H1 (cell line): ENCODE measurements around the gene POLD4. TPM values are rescaled to one million over a fixed set of nuclear protein-coding genes. Genes with fewer than 3 reads are reported as not detected.

Source experiments
- ASH2L ChIP-seq: fragments of 200-600, 300-600 bp; sonication (generic); IDR thresholded peaks from one replicate; pipeline ENCODE4 v1.7.1; 2017; ENCODE audit warnings: low read length
- JUND ChIP-seq: IDR thresholded peaks from 2 replicates; pipeline ENCODE4 v1.6.1; 2011; ENCODE audit warnings: mild to moderate bottlenecking, improper control_type of control experiment, low read length
- MAFK ChIP-seq: IDR thresholded peaks from 2 replicates; pipeline ENCODE4 v1.6.1; 2012; ENCODE audit warnings: low read depth, mild to moderate bottlenecking, improper control_type of control experiment, low read length
- RNF2 ChIP-seq: fragments of 200-900, 300-1000 bp; sonication (generic); IDR thresholded peaks from 2 replicates; pipeline ENCODE4 v1.7.1; 2016; ENCODE audit warnings: borderline replicate concordance, low read depth, mild to moderate bottlenecking, antibody characterized with exemption, low read length; ENCODE audit not compliant: poor library complexity, severe bottlenecking; ENCODE audit errors: missing control alignments
- SIRT6 ChIP-seq: IDR thresholded peaks from one replicate; pipeline ENCODE4 v1.7.1; 2012; ENCODE audit warnings: low read length, inconsistent platforms
- SIX5 ChIP-seq: IDR thresholded peaks from 2 replicates; pipeline ENCODE4 v1.6.1; 2011; ENCODE audit warnings: mild to moderate bottlenecking, low read depth, low read length
- SP4 ChIP-seq: IDR thresholded peaks from 2 replicates; pipeline ENCODE4 v1.6.1; 2012; ENCODE audit warnings: low read length, inconsistent platforms
- SRF ChIP-seq: IDR thresholded peaks from 2 replicates; pipeline ENCODE4 v1.6.1; 2011; ENCODE audit warnings: mild to moderate bottlenecking, low read depth, low read length, moderate library complexity
- polyA plus RNA-seq, 7 experiments: library from polyadenylated mRNA; depleted of rRNA in 3 of 7; stranded (reverse) in 5 of 7; unstranded in 2 of 7; fragments of >200 nt in 5 of 7; fragments of 200-250 nt in 2 of 7; gene quantifications; 1 replicate in 5 of 7; 2 replicates in 1 of 7; 4 replicates in 1 of 7; pipeline versions ENCODE4 v1.2.1 to v1.2.3, GENCODE V29; 2011 to 2013; ENCODE audit warnings: missing spikeins in 2 of 7, mixed read lengths in 2 of 7
- total RNA-seq: library from RNA; stranded (reverse); fragmentation: NEBNext Ultra II Directional; extraction: Animal tissue kit (Norgen Biotek cat#: 25700); gene quantifications from 2 replicates; pipeline ENCODE4 v1.2.1, GENCODE V29; 2021
- TF ChIP-seq, protein P1 (sequence below): IDR thresholded peaks from 2 replicates; pipeline ENCODE4 v1.6.1; 2012; ENCODE audit warnings: inconsistent platforms
- TF ChIP-seq, protein P2 (sequence below): fragments of 300-600 bp; sonication (generic); IDR thresholded peaks from 2 replicates; pipeline ENCODE4 v1.7.1; 2012; ENCODE audit warnings: low read length, moderate library complexity, mild to moderate bottlenecking, inconsistent platforms; ENCODE audit not compliant: insufficient replicate concordance

The POLD4 gene
- total and polyA plus RNA-seq, 2 of the 8 experiments (the other 6 are each of a cell fraction or from before 2014, with no cell fraction given) = 21.2 to 46.7 TPM

GRCh38 chr11:67382276-67383136 is 29.2 kb upstream of the POLD4 start (continued):
- TF ChIP-seq, protein P1, sequence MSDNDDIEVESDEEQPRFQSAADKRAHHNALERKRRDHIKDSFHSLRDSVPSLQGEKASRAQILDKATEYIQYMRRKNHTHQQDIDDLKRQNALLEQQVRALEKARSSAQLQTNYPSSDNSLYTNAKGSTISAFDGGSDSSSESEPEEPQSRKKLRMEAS = no peak
- TF ChIP-seq RNF2 = no peak
- TF ChIP-seq ASH2L = no peak
- no peak for TF ChIP-seq SRF
- no peak for TF ChIP-seq MAFK
- peak; percentile 56; the same call in 1 of the 2 replicates for TF ChIP-seq JUND
- TF ChIP-seq, protein P2, sequence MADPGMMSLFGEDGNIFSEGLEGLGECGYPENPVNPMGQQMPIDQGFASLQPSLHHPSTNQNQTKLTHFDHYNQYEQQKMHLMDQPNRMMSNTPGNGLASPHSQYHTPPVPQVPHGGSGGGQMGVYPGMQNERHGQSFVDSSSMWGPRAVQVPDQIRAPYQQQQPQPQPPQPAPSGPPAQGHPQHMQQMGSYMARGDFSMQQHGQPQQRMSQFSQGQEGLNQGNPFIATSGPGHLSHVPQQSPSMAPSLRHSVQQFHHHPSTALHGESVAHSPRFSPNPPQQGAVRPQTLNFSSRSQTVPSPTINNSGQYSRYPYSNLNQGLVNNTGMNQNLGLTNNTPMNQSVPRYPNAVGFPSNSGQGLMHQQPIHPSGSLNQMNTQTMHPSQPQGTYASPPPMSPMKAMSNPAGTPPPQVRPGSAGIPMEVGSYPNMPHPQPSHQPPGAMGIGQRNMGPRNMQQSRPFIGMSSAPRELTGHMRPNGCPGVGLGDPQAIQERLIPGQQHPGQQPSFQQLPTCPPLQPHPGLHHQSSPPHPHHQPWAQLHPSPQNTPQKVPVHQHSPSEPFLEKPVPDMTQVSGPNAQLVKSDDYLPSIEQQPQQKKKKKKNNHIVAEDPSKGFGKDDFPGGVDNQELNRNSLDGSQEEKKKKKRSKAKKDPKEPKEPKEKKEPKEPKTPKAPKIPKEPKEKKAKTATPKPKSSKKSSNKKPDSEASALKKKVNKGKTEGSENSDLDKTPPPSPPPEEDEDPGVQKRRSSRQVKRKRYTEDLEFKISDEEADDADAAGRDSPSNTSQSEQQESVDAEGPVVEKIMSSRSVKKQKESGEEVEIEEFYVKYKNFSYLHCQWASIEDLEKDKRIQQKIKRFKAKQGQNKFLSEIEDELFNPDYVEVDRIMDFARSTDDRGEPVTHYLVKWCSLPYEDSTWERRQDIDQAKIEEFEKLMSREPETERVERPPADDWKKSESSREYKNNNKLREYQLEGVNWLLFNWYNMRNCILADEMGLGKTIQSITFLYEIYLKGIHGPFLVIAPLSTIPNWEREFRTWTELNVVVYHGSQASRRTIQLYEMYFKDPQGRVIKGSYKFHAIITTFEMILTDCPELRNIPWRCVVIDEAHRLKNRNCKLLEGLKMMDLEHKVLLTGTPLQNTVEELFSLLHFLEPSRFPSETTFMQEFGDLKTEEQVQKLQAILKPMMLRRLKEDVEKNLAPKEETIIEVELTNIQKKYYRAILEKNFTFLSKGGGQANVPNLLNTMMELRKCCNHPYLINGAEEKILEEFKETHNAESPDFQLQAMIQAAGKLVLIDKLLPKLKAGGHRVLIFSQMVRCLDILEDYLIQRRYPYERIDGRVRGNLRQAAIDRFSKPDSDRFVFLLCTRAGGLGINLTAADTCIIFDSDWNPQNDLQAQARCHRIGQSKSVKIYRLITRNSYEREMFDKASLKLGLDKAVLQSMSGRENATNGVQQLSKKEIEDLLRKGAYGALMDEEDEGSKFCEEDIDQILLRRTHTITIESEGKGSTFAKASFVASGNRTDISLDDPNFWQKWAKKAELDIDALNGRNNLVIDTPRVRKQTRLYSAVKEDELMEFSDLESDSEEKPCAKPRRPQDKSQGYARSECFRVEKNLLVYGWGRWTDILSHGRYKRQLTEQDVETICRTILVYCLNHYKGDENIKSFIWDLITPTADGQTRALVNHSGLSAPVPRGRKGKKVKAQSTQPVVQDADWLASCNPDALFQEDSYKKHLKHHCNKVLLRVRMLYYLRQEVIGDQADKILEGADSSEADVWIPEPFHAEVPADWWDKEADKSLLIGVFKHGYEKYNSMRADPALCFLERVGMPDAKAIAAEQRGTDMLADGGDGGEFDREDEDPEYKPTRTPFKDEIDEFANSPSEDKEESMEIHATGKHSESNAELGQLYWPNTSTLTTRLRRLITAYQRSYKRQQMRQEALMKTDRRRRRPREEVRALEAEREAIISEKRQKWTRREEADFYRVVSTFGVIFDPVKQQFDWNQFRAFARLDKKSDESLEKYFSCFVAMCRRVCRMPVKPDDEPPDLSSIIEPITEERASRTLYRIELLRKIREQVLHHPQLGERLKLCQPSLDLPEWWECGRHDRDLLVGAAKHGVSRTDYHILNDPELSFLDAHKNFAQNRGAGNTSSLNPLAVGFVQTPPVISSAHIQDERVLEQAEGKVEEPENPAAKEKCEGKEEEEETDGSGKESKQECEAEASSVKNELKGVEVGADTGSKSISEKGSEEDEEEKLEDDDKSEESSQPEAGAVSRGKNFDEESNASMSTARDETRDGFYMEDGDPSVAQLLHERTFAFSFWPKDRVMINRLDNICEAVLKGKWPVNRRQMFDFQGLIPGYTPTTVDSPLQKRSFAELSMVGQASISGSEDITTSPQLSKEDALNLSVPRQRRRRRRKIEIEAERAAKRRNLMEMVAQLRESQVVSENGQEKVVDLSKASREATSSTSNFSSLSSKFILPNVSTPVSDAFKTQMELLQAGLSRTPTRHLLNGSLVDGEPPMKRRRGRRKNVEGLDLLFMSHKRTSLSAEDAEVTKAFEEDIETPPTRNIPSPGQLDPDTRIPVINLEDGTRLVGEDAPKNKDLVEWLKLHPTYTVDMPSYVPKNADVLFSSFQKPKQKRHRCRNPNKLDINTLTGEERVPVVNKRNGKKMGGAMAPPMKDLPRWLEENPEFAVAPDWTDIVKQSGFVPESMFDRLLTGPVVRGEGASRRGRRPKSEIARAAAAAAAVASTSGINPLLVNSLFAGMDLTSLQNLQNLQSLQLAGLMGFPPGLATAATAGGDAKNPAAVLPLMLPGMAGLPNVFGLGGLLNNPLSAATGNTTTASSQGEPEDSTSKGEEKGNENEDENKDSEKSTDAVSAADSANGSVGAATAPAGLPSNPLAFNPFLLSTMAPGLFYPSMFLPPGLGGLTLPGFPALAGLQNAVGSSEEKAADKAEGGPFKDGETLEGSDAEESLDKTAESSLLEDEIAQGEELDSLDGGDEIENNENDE = no peak
- no peak for TF ChIP-seq SIRT6
- no peak for TF ChIP-seq SIX5
- TF ChIP-seq SP4 = no peak
